ENCODE data around the gene SUCLG1.
"Not testable (repeated sequence)": the region's sequence is repeated elsewhere in the genome, so short reads cannot be mapped to it uniquely, and the experiment has no call there.

Gene SUCLG1

DNA sequence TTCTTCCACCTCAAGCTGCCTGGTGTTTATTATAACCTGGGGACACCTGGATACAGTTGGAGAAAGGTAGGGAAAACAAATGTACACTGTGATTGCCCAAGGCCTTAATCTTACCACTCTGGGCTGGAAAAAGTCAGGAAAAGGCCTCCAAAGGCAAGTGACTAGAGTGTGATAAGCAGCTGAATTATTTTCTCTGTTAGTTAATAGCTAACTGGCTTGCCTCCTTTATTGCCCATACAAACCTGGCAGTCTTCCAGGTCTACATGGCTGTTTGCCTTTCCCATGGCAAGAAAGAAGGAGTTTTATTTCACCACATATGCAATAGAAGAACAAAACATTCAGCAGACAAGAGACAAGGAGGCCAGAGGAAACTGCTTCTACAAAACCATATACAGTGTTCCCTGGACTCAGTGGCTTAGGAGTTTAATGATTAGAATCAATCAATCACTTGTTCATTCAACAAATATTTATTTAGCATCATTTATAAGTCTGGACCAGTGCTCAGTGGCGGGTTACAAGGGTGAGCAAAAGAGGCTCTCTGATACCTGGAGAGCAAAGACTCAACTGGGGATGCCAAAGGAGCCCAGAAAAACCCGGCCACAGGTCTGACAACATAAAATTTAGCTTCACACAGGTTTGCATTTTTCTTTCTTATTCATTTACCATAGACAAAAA, 27.5 kb upstream of the SUCLG1 start:
- Histone ChIP-seq H3K9me3 (ENCODE audit: control insufficient read depth in 1 of 2, low read length in 2 of 2) (no peaks in the 10 kb centered on the region), H3K4me3 (ENCODE audit: low read depth in 1 of 2, low read length in 2 of 2) (no peak overlapping the region), H3K36me3 (ENCODE audit: control insufficient read depth in 1 of 2, insufficient read depth in 2 of 2, low read length in 2 of 2) (no peaks in the 10 kb centered on the region), H3K27me3 (ENCODE audit: low read depth, low read length) (no peaks in the 10 kb centered on the region), H3K4me1 (ENCODE audit: control insufficient read depth in 1 of 2, insufficient read depth in 2 of 2, low read length in 2 of 2) (no peaks in the 10 kb centered on the region), H3K27ac (ENCODE audit: low read length) (no peak overlapping the region)

DNA sequence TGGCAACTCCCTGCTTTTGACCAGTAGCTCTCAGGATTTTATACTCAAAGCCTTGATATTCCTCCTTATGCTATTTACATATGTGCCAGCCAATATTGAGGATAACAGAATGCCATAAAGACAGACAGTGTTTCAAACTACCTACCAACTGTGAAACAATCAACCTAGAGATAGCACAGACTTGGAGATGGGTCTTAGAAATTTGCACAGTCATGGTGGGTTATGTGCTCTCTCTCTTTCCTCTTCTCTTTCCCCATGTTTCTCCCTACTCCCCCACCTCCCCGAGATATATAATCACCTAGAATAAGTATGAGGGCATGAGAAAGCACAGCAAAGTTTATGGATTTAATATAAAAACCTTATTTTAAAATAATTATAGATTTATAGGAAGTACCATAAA, 24.2 kb upstream of the SUCLG1 start:
- no peak overlapping the region for H3K27ac ChIP-seq (ENCODE audit: low read length)
- no peak overlapping the region for H3K4me3 ChIP-seq (ENCODE audit: low read depth in 1 of 2, low read length in 2 of 2)
- H3K27me3 ChIP-seq (ENCODE audit: low read depth, low read length), result no peaks in the 10 kb centered on the region
- no peaks in the 10 kb centered on the region for H3K4me1 ChIP-seq (ENCODE audit: control insufficient read depth in 1 of 2, insufficient read depth in 2 of 2, low read length in 2 of 2)
- no peaks in the 10 kb centered on the region for H3K9me3 ChIP-seq (ENCODE audit: control insufficient read depth in 1 of 2, low read length in 2 of 2)
- H3K36me3 ChIP-seq (ENCODE audit: control insufficient read depth in 1 of 2, insufficient read depth in 2 of 2, low read length in 2 of 2), result no peaks in the 10 kb centered on the region

DNA sequence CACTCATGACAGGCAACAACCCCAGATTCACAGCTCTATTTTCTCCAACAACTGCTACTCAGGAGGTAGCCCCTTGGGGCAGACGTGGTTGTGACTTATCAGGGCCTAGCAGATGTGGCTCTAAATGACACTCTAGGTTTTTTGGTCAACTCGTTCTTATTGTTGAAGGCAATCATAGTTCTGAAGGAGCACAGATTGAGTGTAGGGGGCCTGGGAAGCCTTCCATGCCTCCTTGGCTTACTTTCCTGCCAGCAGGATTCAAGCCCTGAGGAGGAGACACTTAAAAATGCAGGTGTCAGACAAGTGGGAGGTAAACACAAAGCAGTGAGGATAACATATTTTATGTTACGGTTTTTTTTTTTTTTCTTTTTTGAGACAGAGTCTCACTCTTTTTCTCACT, 23.5 kb upstream of the SUCLG1 start:
- no peaks in the 10 kb centered on the region for H3K27me3 ChIP-seq (ENCODE audit: low read depth, low read length)
- no peaks in the 10 kb centered on the region for H3K4me1 ChIP-seq (ENCODE audit: control insufficient read depth in 1 of 2, insufficient read depth in 2 of 2, low read length in 2 of 2)
- H3K4me3 ChIP-seq (ENCODE audit: low read depth in 1 of 2, low read length in 2 of 2), result no peak overlapping the region
- no peaks in the 10 kb centered on the region for H3K36me3 ChIP-seq (ENCODE audit: control insufficient read depth in 1 of 2, insufficient read depth in 2 of 2, low read length in 2 of 2)
- H3K9me3 ChIP-seq (ENCODE audit: control insufficient read depth in 1 of 2, low read length in 2 of 2), result peaks cover 0 to 2% of the 10 kb centered on the region in 2 donors
- no peak overlapping the region for H3K27ac ChIP-seq (ENCODE audit: low read length)

DNA sequence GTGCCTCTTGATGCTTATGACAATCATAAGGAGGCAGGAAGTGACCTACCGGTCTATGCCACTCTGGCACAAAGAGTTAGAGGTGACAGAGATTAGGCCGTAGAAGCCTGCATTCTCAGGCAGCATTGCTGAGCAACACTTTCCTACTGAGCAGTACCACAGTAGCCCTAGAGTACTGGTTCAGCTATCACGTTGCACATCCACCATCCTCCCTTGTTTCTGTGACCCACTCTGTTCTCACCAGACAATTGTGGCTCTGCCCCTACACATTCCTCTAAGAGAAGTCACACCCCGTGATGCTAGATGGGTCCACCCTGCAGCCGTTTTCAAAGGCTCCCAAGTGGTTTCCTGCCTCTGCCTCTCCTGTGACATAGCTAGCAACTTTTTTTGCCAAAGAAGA, 22.6 kb upstream of the SUCLG1 start:
- H3K4me1 ChIP-seq (ENCODE audit: control insufficient read depth in 1 of 2, insufficient read depth in 2 of 2, low read length in 2 of 2), result no peaks in the 10 kb centered on the region
- no peak overlapping the region for H3K4me3 ChIP-seq (ENCODE audit: low read depth in 1 of 2, low read length in 2 of 2)
- peaks cover 0 to 2% of the 10 kb centered on the region in 2 donors for H3K36me3 ChIP-seq (ENCODE audit: control insufficient read depth in 1 of 2, insufficient read depth in 2 of 2, low read length in 2 of 2)
- no peak overlapping the region for H3K27ac ChIP-seq (ENCODE audit: low read length)
- no peaks in the 10 kb centered on the region for H3K27me3 ChIP-seq (ENCODE audit: low read depth, low read length)
- peaks cover 0 to 9% of the 10 kb centered on the region in 2 donors for H3K9me3 ChIP-seq (ENCODE audit: control insufficient read depth in 1 of 2, low read length in 2 of 2)

DNA sequence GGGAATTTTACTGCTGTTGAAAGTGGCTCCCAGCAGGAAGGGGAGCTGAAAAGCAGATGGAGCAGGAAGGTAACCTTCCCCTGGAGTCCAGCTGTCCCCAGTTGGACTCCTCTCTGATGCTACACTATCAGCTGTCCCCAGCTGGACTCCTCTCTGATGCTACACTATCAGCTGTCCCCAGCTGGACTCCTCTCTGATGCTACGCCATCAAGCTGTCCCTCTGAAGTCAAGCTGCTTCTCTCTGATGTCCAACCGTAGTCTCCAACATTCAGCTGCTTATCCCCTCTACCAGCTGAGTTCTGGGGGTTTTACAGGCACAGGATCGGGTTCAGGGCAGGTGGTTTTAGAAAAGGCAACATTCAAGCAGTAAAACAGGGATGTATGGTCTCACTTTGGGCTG, 19.8 kb upstream of the SUCLG1 start:
- H3K27ac ChIP-seq (ENCODE audit: low read length), result no peak overlapping the region
- H3K9me3 ChIP-seq (ENCODE audit: control insufficient read depth in 1 of 2, low read length in 2 of 2), result peaks cover 0 to 11% of the 10 kb centered on the region in 2 donors
- no peak overlapping the region for H3K4me3 ChIP-seq (ENCODE audit: low read depth in 1 of 2, low read length in 2 of 2)
- H3K36me3 ChIP-seq (ENCODE audit: control insufficient read depth in 1 of 2, insufficient read depth in 2 of 2, low read length in 2 of 2), result peaks cover 0 to 4% of the 10 kb centered on the region in 2 donors
- no peaks in the 10 kb centered on the region for H3K27me3 ChIP-seq (ENCODE audit: low read depth, low read length)
- H3K4me1 ChIP-seq (ENCODE audit: control insufficient read depth in 1 of 2, insufficient read depth in 2 of 2, low read length in 2 of 2), result no peaks in the 10 kb centered on the region

DNA sequence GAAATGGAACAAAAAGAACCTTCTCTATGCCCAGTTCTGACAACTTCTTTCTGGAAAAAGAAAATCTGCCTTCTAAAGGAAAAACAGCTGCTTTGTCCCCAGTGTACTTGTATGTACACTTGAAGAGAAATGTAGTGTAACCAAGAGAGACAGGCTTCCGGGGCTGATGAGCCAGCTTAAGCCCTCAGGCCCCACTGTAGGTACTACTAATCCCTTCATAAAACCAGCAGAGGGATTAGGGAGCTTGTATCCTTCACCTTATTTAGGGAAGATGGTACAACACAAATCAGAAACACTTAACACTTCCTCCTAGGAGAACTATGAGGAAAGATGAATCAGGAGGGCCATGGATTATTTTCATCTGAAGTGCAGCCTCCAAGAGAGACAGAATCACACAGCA, 18.8 kb upstream of the SUCLG1 start:
- Histone ChIP-seq H3K9me3 (ENCODE audit: control insufficient read depth in 1 of 2, low read length in 2 of 2) (peaks cover 0 to 11% of the 10 kb centered on the region in 2 donors), H3K4me3 (ENCODE audit: low read depth in 1 of 2, low read length in 2 of 2) (no peak overlapping the region), H3K4me1 (ENCODE audit: control insufficient read depth in 1 of 2, insufficient read depth in 2 of 2, low read length in 2 of 2) (no peaks in the 10 kb centered on the region), H3K27ac (ENCODE audit: low read length) (no peak overlapping the region), H3K27me3 (ENCODE audit: low read depth, low read length) (no peaks in the 10 kb centered on the region), H3K36me3 (ENCODE audit: control insufficient read depth in 1 of 2, insufficient read depth in 2 of 2, low read length in 2 of 2) (peaks cover 0 to 4% of the 10 kb centered on the region in 2 donors)

DNA sequence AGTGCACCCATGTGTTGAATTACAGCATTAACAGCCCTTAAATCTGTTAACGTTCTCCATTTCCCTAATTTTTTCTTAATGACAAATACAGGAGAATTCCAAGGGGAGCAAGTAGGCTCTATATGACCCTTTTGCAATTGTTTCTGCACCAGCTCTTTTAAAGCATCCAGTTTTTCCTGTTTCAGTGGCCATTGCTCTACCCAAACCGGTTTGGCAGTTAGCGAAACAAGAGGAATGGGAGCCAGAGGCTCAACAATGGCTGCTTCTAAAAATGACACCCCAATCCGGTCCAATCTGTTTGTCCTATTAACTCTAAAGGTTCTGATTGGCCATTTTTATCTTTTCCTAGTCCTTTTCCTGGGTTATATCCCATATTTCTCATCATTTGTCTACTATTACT, 15.1 kb upstream of the SUCLG1 start:
- no peaks in the 10 kb centered on the region for H3K27me3 ChIP-seq (ENCODE audit: low read depth, low read length)
- H3K27ac ChIP-seq (ENCODE audit: low read length), result no peak overlapping the region
- no peaks in the 10 kb centered on the region for H3K4me1 ChIP-seq (ENCODE audit: control insufficient read depth in 1 of 2, insufficient read depth in 2 of 2, low read length in 2 of 2)
- peaks cover 0 to 13% of the 10 kb centered on the region in 2 donors for H3K9me3 ChIP-seq (ENCODE audit: control insufficient read depth in 1 of 2, low read length in 2 of 2)
- peaks cover 0 to 4% of the 10 kb centered on the region in 2 donors for H3K36me3 ChIP-seq (ENCODE audit: control insufficient read depth in 1 of 2, insufficient read depth in 2 of 2, low read length in 2 of 2)
- H3K4me3 ChIP-seq (ENCODE audit: low read depth in 1 of 2, low read length in 2 of 2), result no peak overlapping the region

DNA sequence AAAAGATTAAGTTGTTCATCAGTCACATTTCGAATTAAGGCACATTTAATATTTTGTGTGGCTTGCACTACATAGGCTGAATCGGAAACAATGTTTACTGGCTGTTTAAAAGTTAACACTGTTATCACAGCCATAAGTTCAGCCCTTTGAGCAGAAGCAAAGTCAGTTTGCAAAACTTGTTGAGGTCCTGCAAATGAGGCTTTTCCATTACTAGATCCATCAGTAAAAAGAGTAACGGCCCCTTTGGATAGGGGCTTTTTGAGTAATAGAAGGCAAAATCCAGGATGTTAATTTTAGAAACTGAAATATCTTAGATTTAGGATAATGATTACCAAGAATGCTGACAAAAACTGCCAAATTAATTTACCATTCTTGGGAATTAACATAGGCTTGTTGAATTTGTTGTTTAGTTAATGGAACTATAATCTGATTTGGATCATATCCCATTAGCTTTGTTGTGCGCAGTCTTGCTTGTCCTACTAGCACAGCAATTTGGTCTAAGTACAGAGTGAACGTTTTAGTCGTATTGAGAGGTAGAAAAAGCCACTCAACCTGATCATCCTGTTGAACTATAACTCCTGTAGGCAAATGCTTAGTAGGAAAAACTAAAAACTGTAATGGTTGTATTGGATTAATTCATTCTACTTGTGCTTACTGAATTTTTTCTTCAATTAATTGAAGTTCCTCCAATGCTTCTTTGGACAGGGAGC, 13.9 kb upstream of the SUCLG1 start:
- Histone ChIP-seq H3K27ac (ENCODE audit: low read length) (no peak overlapping the region), H3K4me1 (ENCODE audit: control insufficient read depth in 1 of 2, insufficient read depth in 2 of 2, low read length in 2 of 2) (no peaks in the 10 kb centered on the region), H3K9me3 (ENCODE audit: control insufficient read depth in 1 of 2, low read length in 2 of 2) (peaks cover 0 to 13% of the 10 kb centered on the region in 2 donors), H3K27me3 (ENCODE audit: low read depth, low read length) (no peaks in the 10 kb centered on the region), H3K36me3 (ENCODE audit: control insufficient read depth in 1 of 2, insufficient read depth in 2 of 2, low read length in 2 of 2) (peaks cover 0 to 4% of the 10 kb centered on the region in 2 donors), H3K4me3 (ENCODE audit: low read depth in 1 of 2, low read length in 2 of 2) (no peak overlapping the region)

DNA sequence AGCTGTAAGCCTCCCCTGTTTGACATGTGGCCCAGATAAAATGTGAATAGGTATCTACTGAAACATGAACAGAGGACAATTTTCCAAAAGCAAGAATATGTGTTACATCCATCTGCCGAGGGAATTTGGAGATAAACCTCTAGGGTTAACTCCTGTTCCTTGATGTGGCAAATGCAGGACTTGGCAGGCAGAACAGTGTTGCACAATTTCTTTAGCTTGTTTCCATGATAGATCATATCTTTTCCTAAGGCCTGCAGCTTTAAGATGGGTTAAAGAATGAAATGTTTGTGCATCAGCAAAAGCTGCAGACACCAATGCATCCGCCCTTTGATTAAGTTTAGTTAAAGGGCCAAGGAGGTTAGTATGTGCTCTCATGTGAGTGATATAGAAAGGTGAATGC, 13.3 kb upstream of the SUCLG1 start:
- not testable (repeated sequence) for H3K4me1 ChIP-seq (ENCODE audit: control insufficient read depth in 1 of 2, insufficient read depth in 2 of 2, low read length in 2 of 2); H3K36me3 ChIP-seq (ENCODE audit: control insufficient read depth in 1 of 2, insufficient read depth in 2 of 2, low read length in 2 of 2); H3K27ac ChIP-seq (ENCODE audit: low read length); H3K27me3 ChIP-seq (ENCODE audit: low read depth, low read length); H3K9me3 ChIP-seq (ENCODE audit: control insufficient read depth in 1 of 2, low read length in 2 of 2); H3K4me3 ChIP-seq (ENCODE audit: low read depth in 1 of 2, low read length in 2 of 2)

DNA sequence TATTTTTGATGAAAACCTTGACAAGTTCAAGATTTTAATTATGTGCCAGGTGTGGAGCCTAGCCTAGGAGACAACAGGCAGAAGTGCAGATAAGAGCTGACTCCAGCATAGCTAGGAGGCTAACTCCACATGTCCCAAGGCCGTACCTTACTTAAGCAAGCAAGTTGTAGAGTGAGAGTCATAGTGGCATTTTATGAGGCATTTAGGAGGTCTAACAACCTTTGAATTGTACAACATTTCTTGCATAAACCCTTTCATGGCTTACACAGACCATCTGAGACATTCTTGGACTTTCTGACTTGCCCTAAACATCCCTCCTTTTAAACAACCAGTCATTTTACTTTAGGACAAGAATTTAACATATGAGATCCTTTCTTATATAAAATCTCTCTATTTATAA, 8.3 kb upstream of the SUCLG1 start:
- no peaks in the 10 kb centered on the region for H3K27me3 ChIP-seq (ENCODE audit: low read depth, low read length)
- no peaks in the 10 kb centered on the region for H3K36me3 ChIP-seq (ENCODE audit: control insufficient read depth in 1 of 2, insufficient read depth in 2 of 2, low read length in 2 of 2)
- H3K4me1 ChIP-seq (ENCODE audit: control insufficient read depth in 1 of 2, insufficient read depth in 2 of 2, low read length in 2 of 2), result no peaks in the 10 kb centered on the region
- H3K27ac ChIP-seq (ENCODE audit: low read length), result no peak overlapping the region
- no peak overlapping the region for H3K4me3 ChIP-seq (ENCODE audit: low read depth in 1 of 2, low read length in 2 of 2)
- H3K9me3 ChIP-seq (ENCODE audit: control insufficient read depth in 1 of 2, low read length in 2 of 2), result peaks cover 0 to 2% of the 10 kb centered on the region in 2 donors

DNA sequence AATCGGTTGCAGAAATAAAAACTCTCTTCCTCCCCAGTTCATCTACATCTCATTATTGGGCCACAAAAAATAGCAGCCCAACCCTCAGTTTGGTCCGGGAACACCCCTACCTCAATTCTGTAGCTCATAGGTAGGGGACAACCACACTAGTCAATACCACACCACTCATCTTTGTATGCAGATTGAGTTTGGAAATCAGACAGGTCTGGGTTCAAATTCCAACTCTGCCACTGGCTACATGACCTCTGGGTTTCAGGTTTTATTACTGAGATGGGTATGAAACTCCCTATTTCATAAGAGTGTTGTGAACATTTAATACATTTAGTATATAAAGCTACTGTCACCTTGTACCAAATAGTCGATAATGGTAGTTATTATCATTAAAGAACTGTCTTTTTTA, 2.2 kb upstream of the SUCLG1 start:
- Histone ChIP-seq H3K4me1 (ENCODE audit: control insufficient read depth in 1 of 2, insufficient read depth in 2 of 2, low read length in 2 of 2) (peaks cover 13 to 24% of the 10 kb centered on the region in 2 donors), H3K4me3 (ENCODE audit: low read depth in 1 of 2, low read length in 2 of 2) (no peak overlapping the region), H3K27ac (ENCODE audit: low read length) (no peak overlapping the region), H3K36me3 (ENCODE audit: control insufficient read depth in 1 of 2, insufficient read depth in 2 of 2, low read length in 2 of 2) (peaks cover 0 to 3% of the 10 kb centered on the region in 2 donors), H3K9me3 (ENCODE audit: control insufficient read depth in 1 of 2, low read length in 2 of 2) (no peaks in the 10 kb centered on the region), H3K27me3 (ENCODE audit: low read depth, low read length) (no peaks in the 10 kb centered on the region)

DNA sequence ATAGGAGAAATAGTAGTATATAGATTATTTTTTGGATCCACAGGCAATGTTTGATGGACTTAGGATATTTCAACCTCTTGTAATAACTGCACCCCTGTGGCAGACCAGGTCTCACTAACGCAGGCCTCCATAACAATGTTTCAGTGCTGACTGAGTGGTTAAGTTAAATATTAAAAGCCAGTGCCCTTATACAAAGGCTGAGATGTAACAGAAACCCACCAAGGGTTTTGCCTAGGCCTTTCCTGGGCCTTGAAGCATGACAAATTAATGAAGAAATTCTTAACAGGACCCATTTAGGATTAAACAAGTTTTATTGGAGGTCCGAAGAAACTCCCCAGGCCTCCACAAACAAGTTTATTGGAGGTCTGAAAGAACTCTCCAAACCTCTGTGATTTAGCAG, 1.6 kb upstream of the SUCLG1 start:
- H3K4me1 ChIP-seq (ENCODE audit: control insufficient read depth in 1 of 2, insufficient read depth in 2 of 2, low read length in 2 of 2), result peaks cover 13 to 28% of the 10 kb centered on the region in 2 donors
- no peak overlapping the region for H3K27ac ChIP-seq (ENCODE audit: low read length)
- H3K27me3 ChIP-seq (ENCODE audit: low read depth, low read length), result no peaks in the 10 kb centered on the region
- H3K36me3 ChIP-seq (ENCODE audit: control insufficient read depth in 1 of 2, insufficient read depth in 2 of 2, low read length in 2 of 2), result peaks cover 0 to 3% of the 10 kb centered on the region in 2 donors
- no peak overlapping the region for H3K4me3 ChIP-seq (ENCODE audit: low read depth in 1 of 2, low read length in 2 of 2)
- H3K9me3 ChIP-seq (ENCODE audit: control insufficient read depth in 1 of 2, low read length in 2 of 2), result no peaks in the 10 kb centered on the region

Measured in muscle layer of duodenum (tissue), 2 donors.